ENCODE data around the gene POLR2F.
"Not testable (repeated sequence)": the region's sequence is repeated elsewhere in the genome, so short reads cannot be mapped to it uniquely, and the experiment has no call there.

The POLR2F gene

GRCh38 chr22:37942133-37942532, 11.4 kb upstream of the POLR2F start:
- no peaks in the 10 kb centered on the region for H3K9me3 ChIP-seq (ENCODE audit: low read length)
- H3K4me3 ChIP-seq (ENCODE audit: low read depth in 1 of 2, low read length in 2 of 2), result no peak overlapping the region
- H3K27me3 ChIP-seq (ENCODE audit: control insufficient read depth in 1 of 2, insufficient read depth in 2 of 2, low read length in 2 of 2), result no peaks in the 10 kb centered on the region
- peaks cover 65% of the 10 kb centered on the region for H3K36me3 ChIP-seq (ENCODE audit: insufficient read depth, low read length)
- H3K9ac ChIP-seq (ENCODE audit: low read length), result no peak overlapping the region
- H3K27ac ChIP-seq (ENCODE audit: low read depth, low read length), result no peak overlapping the region
- H3K4me1 ChIP-seq (ENCODE audit: insufficient read depth, low read length), result no peaks in the 10 kb centered on the region

GRCh38 chr22:37943136-37943824, 10.2 kb upstream of the POLR2F start:
- H3K36me3 ChIP-seq (ENCODE audit: insufficient read depth, low read length), result peaks cover 55% of the 10 kb centered on the region
- H3K9ac ChIP-seq (ENCODE audit: low read length), result no peak overlapping the region
- no peak overlapping the region for H3K27ac ChIP-seq (ENCODE audit: low read depth, low read length)
- no peaks in the 10 kb centered on the region for H3K4me1 ChIP-seq (ENCODE audit: insufficient read depth, low read length)
- H3K9me3 ChIP-seq (ENCODE audit: low read length), result no peaks in the 10 kb centered on the region
- no peaks in the 10 kb centered on the region for H3K27me3 ChIP-seq (ENCODE audit: control insufficient read depth in 1 of 2, insufficient read depth in 2 of 2, low read length in 2 of 2)
- no peak overlapping the region for H3K4me3 ChIP-seq (ENCODE audit: low read depth in 1 of 2, low read length in 2 of 2)

GRCh38 chr22:37943825-37944198, 9.7 kb upstream of the POLR2F start:
- Histone ChIP-seq H3K9me3 (ENCODE audit: low read length) (no peaks in the 10 kb centered on the region), H3K4me3 (ENCODE audit: low read depth in 1 of 2, low read length in 2 of 2) (no peak overlapping the region), H3K27me3 (ENCODE audit: control insufficient read depth in 1 of 2, insufficient read depth in 2 of 2, low read length in 2 of 2) (no peaks in the 10 kb centered on the region), H3K4me1 (ENCODE audit: insufficient read depth, low read length) (no peaks in the 10 kb centered on the region), H3K36me3 (ENCODE audit: insufficient read depth, low read length) (peaks cover 53% of the 10 kb centered on the region), H3K9ac (ENCODE audit: low read length) (no peak overlapping the region), H3K27ac (ENCODE audit: low read depth, low read length) (no peak overlapping the region)

- not testable (repeated sequence) for H3K9me3 ChIP-seq (ENCODE audit: low read length); H3K27me3 ChIP-seq (ENCODE audit: control insufficient read depth in 1 of 2, insufficient read depth in 2 of 2, low read length in 2 of 2); H3K4me3 ChIP-seq (ENCODE audit: low read depth in 1 of 2, low read length in 2 of 2); H3K4me1 ChIP-seq (ENCODE audit: insufficient read depth, low read length); H3K9ac ChIP-seq (ENCODE audit: low read length); H3K27ac ChIP-seq (ENCODE audit: low read depth, low read length)
- peaks cover 47% of the 10 kb centered on the region for H3K36me3 ChIP-seq (ENCODE audit: insufficient read depth, low read length)
These were observed 9.1 kb upstream of the POLR2F start for GRCh38 chr22:37944423-37944822.

- H3K36me3 ChIP-seq (ENCODE audit: insufficient read depth, low read length), result peaks cover 26% of the 10 kb centered on the region
These were observed 6.2 kb upstream of the POLR2F start for GRCh38 chr22:37947142-37947795.

GRCh38 chr22:37951305-37951704, 2.2 kb upstream of the POLR2F start:
- H3K36me3 ChIP-seq (ENCODE audit: insufficient read depth, low read length), result no peaks in the 10 kb centered on the region
- H3K9me3 ChIP-seq (ENCODE audit: low read length), result no peaks in the 10 kb centered on the region
- no peak overlapping the region for H3K9ac ChIP-seq (ENCODE audit: low read length)
- no peaks in the 10 kb centered on the region for H3K27me3 ChIP-seq (ENCODE audit: control insufficient read depth in 1 of 2, insufficient read depth in 2 of 2, low read length in 2 of 2)
- no peak overlapping the region for H3K4me3 ChIP-seq (ENCODE audit: low read depth in 1 of 2, low read length in 2 of 2)
- H3K4me1 ChIP-seq (ENCODE audit: insufficient read depth, low read length), result peaks cover 15% of the 10 kb centered on the region
- no peak overlapping the region for H3K27ac ChIP-seq (ENCODE audit: low read depth, low read length)

More at GRCh38 chr22:37947142-37947795, 6.2 kb upstream of the POLR2F start:
- H3K4me1 ChIP-seq (ENCODE audit: insufficient read depth, low read length); H3K27me3 ChIP-seq (ENCODE audit: control insufficient read depth in 1 of 2, insufficient read depth in 2 of 2, low read length in 2 of 2); H3K4me3 ChIP-seq (ENCODE audit: low read depth in 1 of 2, low read length in 2 of 2); H3K27ac ChIP-seq (ENCODE audit: low read depth, low read length); H3K9ac ChIP-seq (ENCODE audit: low read length); H3K9me3 ChIP-seq (ENCODE audit: low read length): not testable (repeated sequence)

GRCh38 chr22:37952629-37953028, 870 bp upstream of the POLR2F start:
- H3K27me3 ChIP-seq (ENCODE audit: control insufficient read depth in 1 of 2, insufficient read depth in 2 of 2, low read length in 2 of 2); H3K9me3 ChIP-seq (ENCODE audit: low read length); H3K36me3 ChIP-seq (ENCODE audit: insufficient read depth, low read length): not testable (repeated sequence)
- Histone ChIP-seq H3K4me1 (ENCODE audit: insufficient read depth, low read length) (peaks cover 15% of the 10 kb centered on the region), H3K27ac (ENCODE audit: low read depth, low read length) (peak overlapping the region; percentile 71), H3K9ac (ENCODE audit: low read length) (peak overlapping the region; percentile 92), H3K4me3 (ENCODE audit: low read depth in 1 of 2, low read length in 2 of 2) (peak overlapping the region; percentile 96 to 98)

- Histone ChIP-seq H3K4me1 (ENCODE audit: insufficient read depth, low read length) (peaks cover 15% of the 10 kb centered on the region), H3K27ac (ENCODE audit: low read depth, low read length) (peak overlapping the region; percentile 71), H3K27me3 (ENCODE audit: control insufficient read depth in 1 of 2, insufficient read depth in 2 of 2, low read length in 2 of 2) (no peaks in the 10 kb centered on the region), H3K36me3 (ENCODE audit: insufficient read depth, low read length) (peaks cover 14% of the 10 kb centered on the region), H3K9me3 (ENCODE audit: low read length) (no peaks in the 10 kb centered on the region), H3K9ac (ENCODE audit: low read length) (peak overlapping the region; percentile 92), H3K4me3 (ENCODE audit: low read depth in 1 of 2, low read length in 2 of 2) (peak overlapping the region; percentile 96 to 98)
These were observed 450 bp upstream of the POLR2F start for GRCh38 chr22:37953062-37953436.

- Histone ChIP-seq H3K36me3 (ENCODE audit: insufficient read depth, low read length) (peaks cover 28% of the 10 kb centered on the region), H3K9me3 (ENCODE audit: low read length) (no peaks in the 10 kb centered on the region), H3K27ac (ENCODE audit: low read depth, low read length) (no peak overlapping the region), H3K4me3 (ENCODE audit: low read depth in 1 of 2, low read length in 2 of 2) (peak overlapping the region in 1 of 2 donors; percentile 96), H3K27me3 (ENCODE audit: control insufficient read depth in 1 of 2, insufficient read depth in 2 of 2, low read length in 2 of 2) (no peaks in the 10 kb centered on the region), H3K9ac (ENCODE audit: low read length) (no peak overlapping the region), H3K4me1 (ENCODE audit: insufficient read depth, low read length) (peaks cover 15% of the 10 kb centered on the region)
These were observed 1.2 kb downstream of the POLR2F start for GRCh38 chr22:37954686-37955085.

- not testable (repeated sequence) for H3K4me3 ChIP-seq (ENCODE audit: low read depth in 1 of 2, low read length in 2 of 2); H3K9me3 ChIP-seq (ENCODE audit: low read length); H3K27me3 ChIP-seq (ENCODE audit: control insufficient read depth in 1 of 2, insufficient read depth in 2 of 2, low read length in 2 of 2); H3K9ac ChIP-seq (ENCODE audit: low read length); H3K27ac ChIP-seq (ENCODE audit: low read depth, low read length)
- Histone ChIP-seq H3K4me1 (ENCODE audit: insufficient read depth, low read length) (peaks cover 15% of the 10 kb centered on the region), H3K36me3 (ENCODE audit: insufficient read depth, low read length) (peaks cover 36% of the 10 kb centered on the region)
These were observed 2.4 kb downstream of the POLR2F start for GRCh38 chr22:37955825-37956397.

- H3K4me3 ChIP-seq (ENCODE audit: low read depth in 1 of 2, low read length in 2 of 2), result no peak overlapping the region
- no peaks in the 10 kb centered on the region for H3K27me3 ChIP-seq (ENCODE audit: control insufficient read depth in 1 of 2, insufficient read depth in 2 of 2, low read length in 2 of 2)
- H3K36me3 ChIP-seq (ENCODE audit: insufficient read depth, low read length), result peaks cover 49% of the 10 kb centered on the region
- no peaks in the 10 kb centered on the region for H3K9me3 ChIP-seq (ENCODE audit: low read length)
- peaks cover 15% of the 10 kb centered on the region for H3K4me1 ChIP-seq (ENCODE audit: insufficient read depth, low read length)
- no peak overlapping the region for H3K9ac ChIP-seq (ENCODE audit: low read length)
- H3K27ac ChIP-seq (ENCODE audit: low read depth, low read length), result no peak overlapping the region
These were observed 3.7 kb downstream of the POLR2F start for GRCh38 chr22:37957232-37957631.

All from muscle layer of colon (tissue), 2 donors.